Breast epithelium (tissue), 4 donors: ENCODE measurements around the gene CCDC9B. TPM values are rescaled to one million over a fixed set of nuclear protein-coding genes. Genes with fewer than 3 reads are reported as not detected.
A peak's percentile ranks its signal among the peaks of the same experiment; 100 is the strongest.

Experiments used
- DNase-seq, 2 donors: peaks; one replicate each; pipeline ENCODE4 v3.0.0-alpha.2; 2019; ENCODE audit warnings: low spot score in 2 of 2
- H3K27ac ChIP-seq, 2 donors: fragments of 200-600 bp; sonication (generic) in 1 of 2; one replicate each; pipeline ENCODE4 v1.5.1; 2016 to 2019; ENCODE audit warnings: mild to moderate bottlenecking in 1 of 2
- H3K27me3 ChIP-seq, 2 donors: fragments of 200-600 bp; sonication (generic) in 1 of 2; one replicate each; pipeline versions ENCODE4 v1.5.1 to v1.6.0; 2017 to 2019; ENCODE audit warnings: control low read depth in 1 of 2, mild to moderate bottlenecking in 1 of 2
- H3K36me3 ChIP-seq: fragments of 200-600 bp; one replicate; pipeline ENCODE4 v1.5.1; 2019
- H3K4me1 ChIP-seq, 2 donors: fragments of 200-600 bp; sonication (generic); one replicate each; pipeline ENCODE4 v1.5.1; 2016 to 2019; ENCODE audit warnings: control low read depth in 1 of 2
- H3K4me3 ChIP-seq, 3 donors: fragments of 200-600 bp; sonication (generic); 1 replicate in 2 of 3; 2 replicates in 1 of 3; pipeline ENCODE4 v1.5.1; 2016 to 2019; ENCODE audit warnings: mild to moderate bottlenecking in 3 of 3, moderate library complexity in 2 of 3
- H3K9me3 ChIP-seq, 2 donors: fragments of 200-600 bp; sonication (generic) in 1 of 2; one replicate each; pipeline ENCODE4 v1.5.1; 2016 to 2019; ENCODE audit warnings: control low read depth in 1 of 2
- CTCF ChIP-seq, 3 donors: fragments of 450-650 bp; IDR thresholded peaks; one replicate each; pipeline ENCODE4 v1.5.1; 2016 to 2017; ENCODE audit warnings: antibody characterized with exemption in 3 of 3, mild to moderate bottlenecking in 3 of 3, moderate library complexity in 3 of 3
- POLR2A ChIP-seq: fragments of 450-650 bp; IDR thresholded peaks from one replicate; pipeline ENCODE4 v1.6.1; 2016; ENCODE audit warnings: antibody characterized with exemption, mild to moderate bottlenecking, moderate library complexity
- POLR2AphosphoS5 ChIP-seq, 3 donors: sonication (generic); formaldehyde crosslinking; IDR thresholded peaks; one replicate each; pipeline ENCODE4 v1.6.1; 2017; ENCODE audit warnings: antibody characterized with exemption in 3 of 3
- intact Hi-C: fragments of 100-400 bp; cut with DNase I; formaldehyde crosslinking; loops from one replicate; pipeline ENCODE4 v1.15.1; 2023; ENCODE audit warnings: low total_unique reads
- total RNA-seq, 3 donors: library from RNA; depleted of rRNA; stranded (reverse); fragments of >200 nt; gene quantifications; one replicate each; pipeline ENCODE4 v1.1.0, GENCODE V29; 2016

CCDC9B gene
- total RNA-seq, 3 donors from 2014 or later = 4.0 to 14.1 (median 9.4) TPM

GRCh38 chr15:40377606-40378005, 36.9 kb upstream of the CCDC9B start:
- intact Hi-C loops = no loop called here
- H3K4me3 ChIP-seq = no peak overlapping the region
- H3K4me1 ChIP-seq = no peaks in the 10 kb centered on the region
- no peaks in the 10 kb centered on the region for H3K27me3 ChIP-seq
- H3K36me3 ChIP-seq = no peaks in the 10 kb centered on the region
- no peak for DNase-seq
- TF ChIP-seq POLR2AphosphoS5 (IDR thresholded peaks at IDR 0.05) = no peak
- no peak for TF ChIP-seq CTCF (IDR thresholded peaks at IDR 0.05)
- no peak for TF ChIP-seq POLR2A
- no peaks in the 10 kb centered on the region for H3K9me3 ChIP-seq
- H3K27ac ChIP-seq = no peak overlapping the region

GRCh38 chr15:40372981-40373380, 32.2 kb upstream of the CCDC9B start:
- no peak for TF ChIP-seq CTCF (IDR thresholded peaks at IDR 0.05)
- TF ChIP-seq POLR2A = no peak
- TF ChIP-seq POLR2AphosphoS5 (IDR thresholded peaks at IDR 0.05) = no peak
- no peaks in the 10 kb centered on the region for H3K4me1 ChIP-seq
- no peaks in the 10 kb centered on the region for H3K9me3 ChIP-seq
- intact Hi-C loops = no loop called here
- no peaks in the 10 kb centered on the region for H3K36me3 ChIP-seq
- DNase-seq = no peak
- H3K27ac ChIP-seq = peak overlapping the region in 1 of 2 donors; percentile 19
- no peak overlapping the region for H3K4me3 ChIP-seq
- H3K27me3 ChIP-seq = no peaks in the 10 kb centered on the region

GRCh38 chr15:40369971-40370370, 29.2 kb upstream of the CCDC9B start:
- TF ChIP-seq CTCF (IDR thresholded peaks at IDR 0.05) (no peak), POLR2A (no peak), POLR2AphosphoS5 (IDR thresholded peaks at IDR 0.05) (no peak)
- intact Hi-C loops = loop anchor here (10.0 kb wide), 1 partner anchor 55 kb away; no protein-coding TSS in a partner anchor
- Histone ChIP-seq H3K27ac (no peak overlapping the region), H3K9me3 (no peaks in the 10 kb centered on the region), H3K4me3 (no peak overlapping the region), H3K27me3 (no peaks in the 10 kb centered on the region), H3K4me1 (peaks cover 0 to 7% of the 10 kb centered on the region in 2 donors), H3K36me3 (no peaks in the 10 kb centered on the region)
- DNase-seq = no peak

GRCh38 chr15:40369474-40369869, 28.7 kb upstream of the CCDC9B start:
- no peaks in the 10 kb centered on the region for H3K9me3 ChIP-seq
- H3K27ac ChIP-seq = no peak overlapping the region
- peaks cover 0 to 7% of the 10 kb centered on the region in 2 donors for H3K4me1 ChIP-seq
- no peak for TF ChIP-seq CTCF (IDR thresholded peaks at IDR 0.05)
- no peak for TF ChIP-seq POLR2AphosphoS5 (IDR thresholded peaks at IDR 0.05)
- no peak for TF ChIP-seq POLR2A
- no peak overlapping the region for H3K4me3 ChIP-seq
- H3K27me3 ChIP-seq = no peaks in the 10 kb centered on the region
- no peaks in the 10 kb centered on the region for H3K36me3 ChIP-seq
- no peak for DNase-seq
- intact Hi-C loops = loop anchor here (10.0 kb wide), 1 partner anchor 55 kb away; no protein-coding TSS in a partner anchor

GRCh38 chr15:40368719-40369473, 28.2 kb upstream of the CCDC9B start:
- H3K4me3 ChIP-seq = no peak overlapping the region
- TF ChIP-seq POLR2A (no peak), POLR2AphosphoS5 (IDR thresholded peaks at IDR 0.05) (no peak), CTCF (IDR thresholded peaks at IDR 0.05) (no peak)
- no peaks in the 10 kb centered on the region for H3K9me3 ChIP-seq
- peaks cover 0 to 7% of the 10 kb centered on the region in 2 donors for H3K4me1 ChIP-seq
- H3K27me3 ChIP-seq = no peaks in the 10 kb centered on the region
- no peaks in the 10 kb centered on the region for H3K36me3 ChIP-seq
- peak overlapping the region in 1 of 2 donors; percentile 29 for H3K27ac ChIP-seq
- no peak for DNase-seq
- intact Hi-C loops = loop anchor here (10.0 kb wide), 1 partner anchor 56 kb away; no protein-coding TSS in a partner anchor
